ENCODE results near the gene RNF214. TPM values are rescaled to one million over a fixed set of nuclear protein-coding genes. Genes with fewer than 3 reads are reported as not detected.
"Not testable (repeated sequence)": the region's sequence is repeated elsewhere in the genome, so short reads cannot be mapped to it uniquely, and the experiment has no call there.

The RNF214 gene
- polyA plus RNA-seq, 4 donors, result 23.4 to 34.8 (median 31.5) TPM

DNA sequence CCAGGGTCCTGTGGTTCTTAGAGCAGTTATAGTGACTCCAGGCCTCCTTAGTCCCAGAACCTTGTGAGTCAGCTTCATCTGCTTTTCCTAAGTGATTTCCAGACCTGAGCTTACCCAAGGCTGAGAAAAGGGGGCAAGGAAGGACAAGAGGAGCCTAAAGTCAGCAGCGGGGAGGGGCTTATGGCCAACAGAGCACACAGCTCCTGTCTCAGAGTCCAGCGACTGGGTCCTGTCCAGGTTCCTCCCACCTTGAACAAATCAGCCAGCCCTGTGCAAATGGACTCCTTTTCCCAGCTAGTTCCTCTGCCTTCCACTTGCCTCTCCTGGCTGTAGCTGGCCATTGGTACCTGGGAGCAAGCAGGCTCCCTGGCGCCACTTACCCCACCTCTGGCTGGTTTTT is 72.7 kb downstream of the RNF214 start:
- no peak for DNase-seq (ENCODE audit: low read depth in 4 of 4, low spot score in 3 of 4)

DNA sequence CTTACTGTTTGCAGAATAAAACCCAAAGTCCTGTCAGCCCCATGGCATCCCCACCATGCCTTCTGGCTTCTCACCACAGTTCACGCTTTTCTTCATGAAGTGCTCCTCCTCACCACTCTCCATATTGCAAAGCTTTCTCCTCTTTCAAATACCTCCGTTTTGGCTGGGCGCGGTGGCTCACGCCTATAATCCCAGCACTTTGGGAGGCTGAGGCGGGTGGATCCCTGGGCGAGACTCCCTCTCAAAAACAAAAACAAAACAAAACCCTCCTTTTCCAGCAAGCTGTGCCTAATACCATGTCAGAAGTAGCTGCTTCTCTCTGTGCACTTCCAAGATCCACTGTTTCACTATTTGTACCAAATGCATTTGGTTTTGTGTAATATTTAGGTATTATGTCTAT is 76.8 kb downstream of the RNF214 start:
- DNase-seq (ENCODE audit: low read depth in 4 of 4, low spot score in 3 of 4), result no peak

- DNase-seq (ENCODE audit: low read depth in 4 of 4, low spot score in 3 of 4), result no peak
These were observed 80.6 kb downstream of the RNF214 start for GRCh38 chr11:117313091-117313490.

DNA sequence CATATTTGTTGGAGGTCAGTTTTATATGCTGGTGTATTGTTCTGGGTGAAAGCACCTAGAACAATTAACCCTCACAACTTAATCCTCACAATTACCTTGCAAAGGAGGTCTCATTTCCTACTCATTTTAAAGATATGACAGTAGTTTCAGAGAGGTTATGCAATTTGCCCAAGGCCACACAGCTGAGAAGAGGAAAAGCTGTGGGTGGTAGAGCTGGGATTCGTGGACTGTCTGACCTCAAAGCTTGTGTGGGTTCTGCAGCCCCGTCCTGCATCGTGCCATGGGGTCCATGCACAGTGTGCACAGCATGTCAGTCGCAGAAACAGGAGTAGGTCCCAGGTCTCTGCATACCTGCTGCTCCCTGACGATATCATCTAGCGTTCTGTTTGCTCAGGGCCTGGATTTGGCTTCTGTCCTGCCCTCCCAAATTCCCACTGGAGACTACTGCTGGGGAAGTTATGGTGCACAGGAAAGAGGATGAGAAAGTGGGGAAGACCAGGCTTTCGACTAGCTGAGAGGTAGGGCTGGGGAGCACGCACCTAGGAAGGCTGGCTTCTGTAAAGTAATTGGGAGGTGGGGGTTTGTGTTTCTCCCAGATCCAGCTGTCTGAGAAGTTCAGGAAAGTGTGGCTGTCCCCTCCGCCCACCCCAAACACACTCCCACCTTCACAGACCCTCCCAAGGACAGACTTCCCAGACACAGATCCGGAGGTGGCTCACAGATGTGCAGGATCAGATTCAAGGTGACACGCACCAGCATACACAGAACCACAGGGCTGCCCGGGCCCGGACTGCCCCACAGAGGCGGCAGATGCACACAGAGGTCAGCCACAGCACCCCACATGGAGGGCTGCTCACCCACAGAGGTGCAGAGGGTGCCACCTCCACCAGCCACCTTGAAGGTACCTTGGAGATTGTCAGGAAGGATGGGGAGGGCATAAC is 81.6 kb downstream of the RNF214 start:
- no peak for DNase-seq (ENCODE audit: low read depth in 4 of 4, low spot score in 3 of 4)

GRCh38 chr11:117314840-117315239 is 82.4 kb downstream of the RNF214 start:
- no peak for DNase-seq (ENCODE audit: low read depth in 4 of 4, low spot score in 3 of 4)

GRCh38 chr11:117315285-117316196 is 83.1 kb downstream of the RNF214 start:
- DNase-seq (ENCODE audit: low read depth in 4 of 4, low spot score in 3 of 4), result no peak

- peak in 3 of 4 donors; percentile 69 to 80 (median 71) for DNase-seq (ENCODE audit: low read depth in 4 of 4, low spot score in 3 of 4)
These were observed 83.9 kb downstream of the RNF214 start, which contains the start of gene BACE1 for GRCh38 chr11:117316197-117316961. Gene BACE1 (minus strand): TSS chr11:117316256. CDS start chr11:117315795, 461 bp downstream.

- DNase-seq (ENCODE audit: low read depth in 4 of 4, low spot score in 3 of 4), result no peak
These were observed 86.3 kb downstream of the RNF214 start for GRCh38 chr11:117318738-117319137.

DNA sequence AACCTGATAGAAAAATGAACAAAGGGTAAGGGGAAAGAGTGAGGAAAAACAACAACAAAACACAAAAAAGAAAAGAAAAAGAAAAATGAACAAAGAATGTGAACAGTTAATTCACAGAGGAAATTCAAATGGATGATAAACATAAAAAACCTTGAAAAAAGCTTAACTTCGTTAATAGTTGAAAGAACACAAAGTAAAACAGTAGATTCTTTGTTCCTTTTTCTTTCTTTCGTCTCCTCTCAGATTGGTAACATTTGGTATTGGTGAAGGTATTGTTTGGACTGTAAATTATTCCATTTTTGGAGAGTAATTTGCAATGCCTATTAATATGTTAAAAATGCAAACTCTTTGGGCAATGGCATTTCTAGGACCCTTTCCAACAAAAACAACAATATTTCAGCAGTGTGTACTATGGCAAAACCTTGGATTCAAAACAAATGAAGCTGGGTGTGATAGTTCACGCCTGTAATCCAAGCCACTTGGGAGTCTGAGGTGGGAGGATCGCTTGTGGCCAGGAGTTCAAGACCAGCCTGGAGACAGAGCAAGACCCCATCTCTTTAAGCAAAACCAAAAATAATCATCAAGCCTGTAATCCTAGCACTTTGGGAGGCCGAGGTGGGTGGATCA is 86.9 kb downstream of the RNF214 start:
- no peak for DNase-seq (ENCODE audit: low read depth in 4 of 4, low spot score in 3 of 4)

- DNase-seq (ENCODE audit: low read depth in 4 of 4, low spot score in 3 of 4), result not testable (repeated sequence)
These were observed 94.7 kb downstream of the RNF214 start for GRCh38 chr11:117327255-117327566.

DNA sequence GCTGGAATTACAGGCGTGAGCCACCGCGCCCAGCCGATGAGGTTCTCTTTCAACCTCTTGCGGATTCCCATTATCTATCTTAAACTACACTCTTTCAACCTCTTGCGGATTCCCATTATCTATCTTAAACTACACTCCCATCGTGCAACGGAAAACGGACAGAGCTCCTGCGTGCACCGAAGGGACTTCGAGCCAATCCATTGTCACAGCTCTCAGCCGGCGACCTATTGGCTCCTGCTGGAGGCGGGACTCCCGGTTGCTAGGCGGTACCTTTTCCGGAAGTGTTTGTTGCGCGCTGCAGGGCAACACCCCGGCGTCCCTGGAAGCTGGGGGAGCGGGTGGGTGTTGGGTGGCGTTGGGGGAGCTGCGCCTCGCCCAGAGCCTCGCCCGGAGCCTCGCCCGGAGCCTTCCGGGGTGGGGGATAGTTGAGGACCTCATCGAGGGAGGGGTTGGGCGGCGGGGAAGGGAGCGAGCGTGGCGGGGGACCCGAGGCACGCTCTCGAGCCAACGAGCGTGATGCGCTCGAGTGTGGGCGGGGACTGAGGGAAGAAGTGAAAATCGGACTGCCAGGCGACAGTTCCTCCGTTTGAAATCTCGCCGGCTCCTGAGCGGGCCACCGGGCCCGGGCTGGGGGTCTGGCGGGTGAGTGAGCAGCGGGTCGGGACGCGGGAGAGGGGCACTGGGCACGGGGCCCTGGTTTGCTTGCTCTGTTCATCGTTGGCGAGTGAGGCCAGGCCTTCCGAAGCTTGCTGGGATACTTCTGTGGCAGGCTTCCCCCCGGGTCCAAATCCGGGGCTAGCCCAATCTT is 95.3 kb downstream of the RNF214 start, which contains the start of gene CEP164:
CEP164 (plus strand) TSS at position 288 of the 808 bp plus-strand sequence. CDS start 10,733 bp downstream, outside the sequence.
- peak; percentile 88 to 92 (median 90) for DNase-seq (ENCODE audit: low read depth in 4 of 4, low spot score in 3 of 4)

- DNase-seq (ENCODE audit: low read depth in 4 of 4, low spot score in 3 of 4), result no peak
These were observed 96.0 kb downstream of the RNF214 start for GRCh38 chr11:117328375-117329010.

DNA sequence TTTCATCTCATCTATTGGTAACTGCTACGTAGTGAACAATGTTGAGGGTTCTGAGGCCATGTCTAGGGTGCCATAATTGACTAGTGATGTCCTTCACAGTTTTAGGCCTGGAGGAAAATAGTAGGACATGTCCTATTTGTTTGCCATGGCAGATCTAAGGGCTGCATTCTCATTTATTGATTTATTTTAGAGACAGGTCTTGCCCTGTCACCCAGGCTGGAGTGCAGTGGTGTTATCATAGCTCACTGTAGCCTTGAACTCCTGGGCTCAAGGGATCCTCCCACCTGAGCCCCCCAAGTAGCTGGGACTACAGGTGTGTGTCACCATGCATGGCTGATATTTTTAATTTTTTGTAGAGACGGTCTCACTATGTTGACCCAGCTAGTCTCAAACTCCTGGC is 100.4 kb downstream of the RNF214 start:
- no peak for DNase-seq (ENCODE audit: low read depth in 4 of 4, low spot score in 3 of 4)

- DNase-seq (ENCODE audit: low read depth in 4 of 4, low spot score in 3 of 4), result no peak
These were observed 101.4 kb downstream of the RNF214 start for GRCh38 chr11:117333917-117334316.

DNA sequence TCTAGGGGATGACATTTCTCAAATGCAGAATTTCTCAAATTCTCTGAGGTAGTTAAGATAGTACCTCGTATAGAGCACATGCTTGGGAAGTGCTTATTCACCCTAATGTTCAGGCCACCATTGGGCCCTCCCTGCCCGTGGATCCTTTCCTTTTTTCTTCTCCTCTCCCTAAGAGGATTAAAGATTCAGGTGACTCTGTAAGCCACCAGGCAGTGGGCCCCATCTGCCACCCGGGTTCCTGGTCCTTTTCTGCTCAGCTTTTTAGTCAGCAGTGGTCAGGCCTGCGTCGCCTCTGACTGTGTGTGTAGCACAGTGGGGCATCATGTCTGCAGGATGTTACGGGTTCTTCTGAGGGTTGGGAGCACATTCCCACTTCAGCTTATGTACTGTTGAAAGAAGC is 102.4 kb downstream of the RNF214 start:
- DNase-seq (ENCODE audit: low read depth in 4 of 4, low spot score in 3 of 4), result no peak

DNA sequence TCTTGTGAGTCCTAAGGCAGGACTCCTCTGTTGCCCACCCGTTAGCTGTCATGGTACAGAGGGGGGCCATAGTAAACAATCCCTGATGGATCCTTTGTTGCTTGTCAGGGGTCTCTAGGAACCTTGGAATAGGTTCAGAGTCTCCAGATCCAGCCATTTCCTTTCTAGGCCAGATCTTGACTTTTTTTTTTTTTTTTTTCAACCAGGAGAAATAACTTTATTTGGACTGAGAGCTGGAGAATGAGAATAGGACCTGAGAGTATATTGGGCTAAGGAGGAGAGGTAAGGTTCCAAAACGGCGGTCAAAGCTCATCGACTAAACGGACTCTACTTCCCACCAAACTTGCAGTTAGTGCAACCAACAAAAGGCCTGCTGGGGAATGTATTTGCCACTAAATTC is 102.9 kb downstream of the RNF214 start:
- no peak for DNase-seq (ENCODE audit: low read depth in 4 of 4, low spot score in 3 of 4)

Measured in left renal pelvis (tissue), 4 donors.